HCT116 (cell line): ENCODE measurements around the gene HACD1. TPM values are rescaled to one million over a fixed set of nuclear protein-coding genes. Genes with fewer than 3 reads are reported as not detected.

Source experiments
- ATAC-seq: fragments of 200-7000 bp; cut with Tn5 transposase; 2 replicates; pipeline ENCODE4 v1.9.1; 2020; ENCODE audit warnings: mild to moderate bottlenecking, moderate library complexity
- BruUV-seq: library from RNA; stranded (reverse); fragments of 400-500 nt; replicated peaks from 2 replicates; lab custom pipeline; 2021; lab: Mats Ljungman, UMichigan
- CTCF ChIA-PET: fragments of 300-600 bp; sonication (Branson Sonifier 250); formaldehyde crosslinking; loops from one replicate; lab custom pipeline; 2021; ENCODE audit warnings: antibody characterized with exemption; lab: Charles Lee
- POLR2A ChIA-PET: fragments of 300-600, 350-600 bp; sonication (Branson Sonifier 250); formaldehyde crosslinking; loops from one replicate; lab custom pipeline; 2021; ENCODE audit warnings: antibody characterized with exemption; lab: Charles Lee
- RAD21 ChIA-PET, 2 experiments: fragments of 300-600 bp; sonication (Branson Sonifier 250); formaldehyde crosslinking; loops; one replicate each; lab custom pipeline; 2023; ENCODE audit warnings: low total read pairs in 2 of 2; ENCODE audit not compliant: uncharacterized antibody in 2 of 2, unreplicated experiment in 2 of 2, low non-redundant PET in 1 of 2; lab: Charles Lee
- DNase-seq: peaks from one replicate; pipeline ENCODE4 v3.0.0-alpha.2; 2010; ENCODE audit warnings: low read depth, low spot score
- H2AFZ ChIP-seq: fragments of 200-600 bp; shearing (Covaris generic), sonication (generic); 2 replicates; pipeline ENCODE4 v1.6.1; 2017; ENCODE audit warnings: low read depth, mixed run types, mixed read lengths, antibody characterized with exemption, low read length; ENCODE audit not compliant: poor library complexity, severe bottlenecking
- H3K27ac ChIP-seq: 2 replicates; pipeline ENCODE4 v1.5.1; 2012; ENCODE audit warnings: low read depth, low read length
- H3K27me3 ChIP-seq: fragments of 200-600 bp; sonication (generic); 2 replicates; pipeline ENCODE4 v1.6.1; 2016; ENCODE audit warnings: mixed run types, low read length, mixed read lengths; ENCODE audit not compliant: insufficient read depth
- H3K36me3 ChIP-seq, 2 experiments: fragments of 200-500 bp in 1 of 2; fragments of 200-600 bp in 1 of 2; sonication (Bioruptor generic) in 1 of 2; sonication (generic) in 1 of 2; 2 replicates each; pipeline versions ENCODE4 v1.5.1 to v1.6.1; 2014 to 2016; ENCODE audit warnings: low read length in 2 of 2, inconsistent platforms in 1 of 2, mixed read lengths in 1 of 2, mixed run types in 1 of 2; ENCODE audit not compliant: insufficient read depth in 2 of 2, control insufficient read depth in 1 of 2
- H3K4me1 ChIP-seq, 2 experiments: fragments of 200-600 bp in 1 of 2; sonication (generic) in 1 of 2; 2 replicates each; pipeline versions ENCODE4 v1.5.1 to v1.6.1; 2012 to 2017; ENCODE audit warnings: low read length in 2 of 2, inconsistent platforms in 1 of 2, mild to moderate bottlenecking in 1 of 2, mixed read lengths in 1 of 2, mixed run types in 1 of 2, moderate library complexity in 1 of 2; ENCODE audit not compliant: insufficient read depth in 2 of 2, control insufficient read depth in 1 of 2
- H3K4me2 ChIP-seq: fragments of 200-600 bp; sonication (generic); 2 replicates; pipeline ENCODE4 v1.6.1; 2017; ENCODE audit warnings: mixed run types, low read length, mixed read lengths
- H3K4me3 ChIP-seq, 2 experiments: fragments of 200-600 bp in 1 of 2; sonication (generic) in 1 of 2; replicated peaks in 1 of 2; 2 replicates each; pipeline ENCODE4 v1.5.1; 2011 to 2016; ENCODE audit warnings: low read length in 2 of 2, control low read depth in 1 of 2, low read depth in 1 of 2, mild to moderate bottlenecking in 1 of 2, mixed read lengths in 1 of 2, mixed run types in 1 of 2
- H3K79me2 ChIP-seq: fragments of 200-600 bp; sonication (generic); 2 replicates; pipeline ENCODE4 v1.6.1; 2017; ENCODE audit warnings: mild to moderate bottlenecking, mixed run types, low read length, moderate library complexity, mixed read lengths; ENCODE audit not compliant: insufficient read depth
- H3K9ac ChIP-seq: fragments of 200-600 bp; sonication (generic); 2 replicates; pipeline ENCODE4 v1.6.1; 2016; ENCODE audit warnings: low read length, mixed read lengths
- H3K9me2 ChIP-seq: fragments of 200-600 bp; sonication (generic), shearing (Covaris generic); 2 replicates; pipeline ENCODE4 v1.6.1; 2017; ENCODE audit warnings: mixed run types, mild to moderate bottlenecking, moderate library complexity; ENCODE audit not compliant: insufficient read depth
- H3K9me3 ChIP-seq, 2 experiments: fragments of 200-500 bp in 1 of 2; fragments of 200-600 bp in 1 of 2; sonication (Bioruptor generic) in 1 of 2; sonication (generic) in 1 of 2; 2 replicates each; pipeline ENCODE4 v1.6.1; 2014 to 2017; ENCODE audit warnings: low read length in 2 of 2, mixed read lengths in 2 of 2, inconsistent platforms in 1 of 2, low read depth in 1 of 2, mild to moderate bottlenecking in 1 of 2, mixed run types in 1 of 2, moderate library complexity in 1 of 2; ENCODE audit not compliant: control insufficient read depth in 1 of 2, insufficient read depth in 1 of 2
- H4K20me1 ChIP-seq: fragments of 200-600 bp; sonication (generic), shearing (Covaris generic); 2 replicates; pipeline ENCODE4 v1.6.1; 2017; ENCODE audit warnings: mixed run types, mild to moderate bottlenecking, moderate library complexity; ENCODE audit not compliant: insufficient read depth
- FOSL1 ChIP-seq: IDR thresholded peaks from 2 replicates; pipeline ENCODE4 v1.6.1; 2012; ENCODE audit warnings: low read depth
- JUND ChIP-seq: IDR thresholded peaks from 2 replicates; pipeline ENCODE4 v1.6.1; 2012
- RAD21 ChIP-seq: IDR thresholded peaks from 2 replicates; pipeline ENCODE4 v1.6.1; 2012; ENCODE audit warnings: low read depth, mild to moderate bottlenecking
- SP1 ChIP-seq: IDR thresholded peaks from 2 replicates; pipeline ENCODE4 v1.6.1; 2012; ENCODE audit warnings: low read depth
- TCF7L2 ChIP-seq: IDR thresholded peaks from 2 replicates; pipeline ENCODE4 v1.7.0; 2011; ENCODE audit warnings: borderline replicate concordance, inconsistent platforms; ENCODE audit not compliant: insufficient read depth, insufficient read length; ENCODE audit errors: extremely low read depth
- ZFX ChIP-seq: fragments of 450-650 bp; IDR thresholded peaks from 2 replicates; pipeline ENCODE4 v1.6.1; 2017
- ZNF274 ChIP-seq: fragments of 200-500 bp; sonication (Bioruptor generic); IDR thresholded peaks from 2 replicates; pipeline ENCODE4 v1.6.1; 2014; ENCODE audit warnings: mild to moderate bottlenecking, low read depth, low read length, inconsistent platforms
- intact Hi-C: fragments of 100-400 bp; cut with micrococcal nuclease; formaldehyde crosslinking; loops from 2 replicates; pipeline ENCODE4 v1.10.0; 2022
- total RNA-seq: library from RNA; stranded (reverse); gene quantifications from one replicate; pipeline ENCODE4 v1.2.1, GENCODE V29; 2021; ENCODE audit not compliant: unreplicated experiment
- TF ChIP-seq, protein P1 (sequence below): IDR thresholded peaks from 2 replicates; pipeline ENCODE4 v1.6.1; 2012; ENCODE audit warnings: low read depth
- TF ChIP-seq, protein P2 (sequence below): IDR thresholded peaks from 2 replicates; pipeline ENCODE4 v1.6.1; 2012

HACD1 gene
- total RNA-seq, 1 experiment from 2014 or later = 21.6 TPM

DNA sequence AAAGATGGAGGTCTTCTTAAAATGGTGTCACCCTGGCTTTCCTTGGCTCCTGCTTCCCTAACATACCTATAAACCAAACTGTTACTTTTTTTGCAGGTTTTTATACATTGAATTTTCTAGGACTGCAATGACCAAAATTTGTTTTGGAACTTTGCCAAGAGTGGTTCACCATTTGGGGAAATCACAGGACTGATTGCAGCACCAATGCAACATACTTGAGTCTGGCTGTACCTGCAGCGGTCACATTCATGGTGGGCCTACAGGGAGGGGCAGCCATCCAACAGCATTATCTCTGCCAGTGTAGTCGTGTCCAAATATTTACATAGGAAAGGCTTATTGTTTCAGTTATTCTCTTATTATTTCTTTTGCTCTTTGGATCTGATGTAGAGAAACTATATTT is 69.0 kb downstream of the HACD1 start:
- ChIA-PET RAD21 (no interaction called here), POLR2A (no interaction called here), CTCF (no interaction called here)
- no peak overlapping the region for H3K4me3 ChIP-seq
- TF ChIP-seq JUND = no peak
- TF ChIP-seq RAD21 = no peak
- TF ChIP-seq, protein P1, sequence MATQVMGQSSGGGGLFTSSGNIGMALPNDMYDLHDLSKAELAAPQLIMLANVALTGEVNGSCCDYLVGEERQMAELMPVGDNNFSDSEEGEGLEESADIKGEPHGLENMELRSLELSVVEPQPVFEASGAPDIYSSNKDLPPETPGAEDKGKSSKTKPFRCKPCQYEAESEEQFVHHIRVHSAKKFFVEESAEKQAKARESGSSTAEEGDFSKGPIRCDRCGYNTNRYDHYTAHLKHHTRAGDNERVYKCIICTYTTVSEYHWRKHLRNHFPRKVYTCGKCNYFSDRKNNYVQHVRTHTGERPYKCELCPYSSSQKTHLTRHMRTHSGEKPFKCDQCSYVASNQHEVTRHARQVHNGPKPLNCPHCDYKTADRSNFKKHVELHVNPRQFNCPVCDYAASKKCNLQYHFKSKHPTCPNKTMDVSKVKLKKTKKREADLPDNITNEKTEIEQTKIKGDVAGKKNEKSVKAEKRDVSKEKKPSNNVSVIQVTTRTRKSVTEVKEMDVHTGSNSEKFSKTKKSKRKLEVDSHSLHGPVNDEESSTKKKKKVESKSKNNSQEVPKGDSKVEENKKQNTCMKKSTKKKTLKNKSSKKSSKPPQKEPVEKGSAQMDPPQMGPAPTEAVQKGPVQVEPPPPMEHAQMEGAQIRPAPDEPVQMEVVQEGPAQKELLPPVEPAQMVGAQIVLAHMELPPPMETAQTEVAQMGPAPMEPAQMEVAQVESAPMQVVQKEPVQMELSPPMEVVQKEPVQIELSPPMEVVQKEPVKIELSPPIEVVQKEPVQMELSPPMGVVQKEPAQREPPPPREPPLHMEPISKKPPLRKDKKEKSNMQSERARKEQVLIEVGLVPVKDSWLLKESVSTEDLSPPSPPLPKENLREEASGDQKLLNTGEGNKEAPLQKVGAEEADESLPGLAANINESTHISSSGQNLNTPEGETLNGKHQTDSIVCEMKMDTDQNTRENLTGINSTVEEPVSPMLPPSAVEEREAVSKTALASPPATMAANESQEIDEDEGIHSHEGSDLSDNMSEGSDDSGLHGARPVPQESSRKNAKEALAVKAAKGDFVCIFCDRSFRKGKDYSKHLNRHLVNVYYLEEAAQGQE = no peak
- TF ChIP-seq ZNF274 = no peak
- TF ChIP-seq, protein P2, sequence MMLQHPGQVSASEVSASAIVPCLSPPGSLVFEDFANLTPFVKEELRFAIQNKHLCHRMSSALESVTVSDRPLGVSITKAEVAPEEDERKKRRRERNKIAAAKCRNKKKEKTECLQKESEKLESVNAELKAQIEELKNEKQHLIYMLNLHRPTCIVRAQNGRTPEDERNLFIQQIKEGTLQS = no peak
- TF ChIP-seq FOSL1 = no peak
- no peaks in the 10 kb centered on the region for H3K4me1 ChIP-seq
- H3K36me3 ChIP-seq = no peaks in the 10 kb centered on the region
- no peaks in the 10 kb centered on the region for H3K79me2 ChIP-seq
- intact Hi-C loops = no loop called here
- H3K9me3 ChIP-seq = no peaks in the 10 kb centered on the region
- H3K9me2 ChIP-seq = no peaks in the 10 kb centered on the region
- no peak overlapping the region for H3K9ac ChIP-seq
- no peaks in the 10 kb centered on the region for H3K27me3 ChIP-seq
- H3K27ac ChIP-seq = no peak overlapping the region
- no TSS peak for BruUV-seq
- no peak overlapping the region for H2AFZ ChIP-seq
- DNase-seq (no peak), ATAC-seq (no peak)
- no peak overlapping the region for H3K4me2 ChIP-seq
- H4K20me1 ChIP-seq = no peaks in the 10 kb centered on the region

DNA sequence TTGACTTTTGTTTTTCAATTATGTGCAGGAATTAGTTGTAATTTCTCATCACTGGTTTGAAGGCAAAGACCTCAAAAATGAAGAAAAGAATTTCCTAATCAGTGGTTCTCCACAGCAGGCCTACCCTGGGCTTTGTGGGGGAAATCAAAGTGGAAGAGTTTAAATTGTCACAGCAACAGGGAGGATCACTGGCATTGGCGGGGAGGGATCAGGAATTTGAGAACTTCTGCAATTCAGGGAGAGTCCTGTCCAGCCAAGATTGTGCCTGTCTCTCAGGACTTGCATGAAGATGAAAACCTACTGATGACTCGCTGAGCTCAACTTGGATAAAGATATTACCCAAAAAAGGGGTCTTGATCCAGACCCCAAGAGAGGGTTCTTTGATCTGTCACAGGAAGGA is 70.1 kb downstream of the HACD1 start:
- no peak for ATAC-seq
- Histone ChIP-seq H3K36me3 (no peaks in the 10 kb centered on the region), H3K9me2 (no peaks in the 10 kb centered on the region), H3K9me3 (no peaks in the 10 kb centered on the region), H3K27ac (no peak overlapping the region), H3K9ac (no peak overlapping the region), H4K20me1 (no peaks in the 10 kb centered on the region), H3K27me3 (no peaks in the 10 kb centered on the region), H3K79me2 (no peaks in the 10 kb centered on the region), H3K4me1 (no peaks in the 10 kb centered on the region), H3K4me2 (no peak overlapping the region), H3K4me3 (no peak overlapping the region), H2AFZ (no peak overlapping the region)
- RAD21 ChIA-PET = no interaction called here
- CTCF ChIA-PET = no interaction called here
- POLR2A ChIA-PET = no interaction called here
- no TSS peak for BruUV-seq
- intact Hi-C loops = no loop called here
- TF ChIP-seq ZFX = no peak
- TF ChIP-seq, protein P1 = no peak
- no peak for TF ChIP-seq ZNF274
- TF ChIP-seq SP1 = no peak
- TF ChIP-seq TCF7L2 = no peak
- DNase-seq = no peak
